Upper lobe of right lung (tissue), 1 donor: Measurements from ENCODE around the gene IGF1R. TPM values are rescaled to one million over a fixed set of nuclear protein-coding genes. Genes with fewer than 3 reads are reported as not detected.

Source experiments
- ATAC-seq: fragments of 200-7000 bp; cut with Tn5 transposase; one replicate; pipeline ENCODE4 v1.9.1; 2020; ENCODE audit warnings: mild to moderate bottlenecking, moderate library complexity
- DNase-seq: peaks from one replicate; pipeline ENCODE4 v3.0.0-alpha.2; 2020
- H3K27ac ChIP-seq: fragments of 200-600 bp; one replicate; pipeline ENCODE4 v1.8.0; 2022
- H3K27me3 ChIP-seq: fragments of 200-600 bp; one replicate; pipeline ENCODE4 v1.8.0; 2022; ENCODE audit warnings: mild to moderate bottlenecking
- H3K36me3 ChIP-seq: fragments of 200-600 bp; one replicate; pipeline ENCODE4 v1.8.0; 2022
- H3K4me1 ChIP-seq: fragments of 200-600 bp; one replicate; pipeline ENCODE4 v1.8.0; 2022
- H3K4me3 ChIP-seq: fragments of 200-600 bp; one replicate; pipeline ENCODE4 v1.8.0; 2022; ENCODE audit warnings: mild to moderate bottlenecking
- H3K9me3 ChIP-seq: fragments of 200-600 bp; one replicate; pipeline ENCODE4 v1.8.0; 2022
- intact Hi-C: fragments of 100-400 bp; cut with DNase I; formaldehyde crosslinking; loops from one replicate; pipeline ENCODE4 v1.11.0; 2022
- total RNA-seq: library from RNA; stranded (reverse); fragmentation: NEBNext Ultra II Directional; extraction: Animal tissue kit (Norgen Biotek cat#: 25700); gene quantifications from one replicate; pipeline ENCODE4 v1.2.1, GENCODE V29; 2021
- TF ChIP-seq, protein P1 (sequence below): fragments of 200-600 bp; IDR thresholded peaks from one replicate; pipeline ENCODE4 v1.8.0; 2022; ENCODE audit warnings: antibody characterized with exemption
- donor health status: DM: no; HTN: yes; CAD: no; lungs with severe emphysema.

The IGF1R gene
- total RNA-seq, 1 donor from 2014 or later = 40.0 TPM

DNA sequence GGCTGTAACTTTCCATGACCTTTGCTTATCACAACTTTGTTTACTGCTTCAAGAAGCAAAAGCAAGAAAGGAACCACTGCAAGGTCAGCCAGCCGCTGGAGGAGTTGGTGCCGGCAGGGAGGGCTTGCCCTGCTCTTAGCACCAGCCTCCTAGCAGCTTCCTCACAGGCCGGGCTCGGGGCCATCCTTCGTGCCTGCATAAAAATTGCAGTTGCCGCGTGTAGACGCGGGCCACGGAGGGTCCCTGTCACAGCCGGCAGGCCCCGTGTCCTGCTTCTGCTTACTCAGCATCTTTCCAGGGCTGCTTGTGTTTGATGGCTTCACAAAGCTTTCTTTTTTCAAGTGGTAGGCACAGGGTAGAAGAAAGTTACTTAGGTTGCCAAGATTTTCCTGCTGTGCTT is 274.8 kb downstream of the IGF1R start:
- no peak for ATAC-seq
- H3K4me3 ChIP-seq = no peak overlapping the region
- intact Hi-C loops = no loop called here
- peaks cover 28% of the 10 kb centered on the region for H3K36me3 ChIP-seq
- H3K27me3 ChIP-seq = no peaks in the 10 kb centered on the region
- no peak for DNase-seq
- TF ChIP-seq, protein P1, sequence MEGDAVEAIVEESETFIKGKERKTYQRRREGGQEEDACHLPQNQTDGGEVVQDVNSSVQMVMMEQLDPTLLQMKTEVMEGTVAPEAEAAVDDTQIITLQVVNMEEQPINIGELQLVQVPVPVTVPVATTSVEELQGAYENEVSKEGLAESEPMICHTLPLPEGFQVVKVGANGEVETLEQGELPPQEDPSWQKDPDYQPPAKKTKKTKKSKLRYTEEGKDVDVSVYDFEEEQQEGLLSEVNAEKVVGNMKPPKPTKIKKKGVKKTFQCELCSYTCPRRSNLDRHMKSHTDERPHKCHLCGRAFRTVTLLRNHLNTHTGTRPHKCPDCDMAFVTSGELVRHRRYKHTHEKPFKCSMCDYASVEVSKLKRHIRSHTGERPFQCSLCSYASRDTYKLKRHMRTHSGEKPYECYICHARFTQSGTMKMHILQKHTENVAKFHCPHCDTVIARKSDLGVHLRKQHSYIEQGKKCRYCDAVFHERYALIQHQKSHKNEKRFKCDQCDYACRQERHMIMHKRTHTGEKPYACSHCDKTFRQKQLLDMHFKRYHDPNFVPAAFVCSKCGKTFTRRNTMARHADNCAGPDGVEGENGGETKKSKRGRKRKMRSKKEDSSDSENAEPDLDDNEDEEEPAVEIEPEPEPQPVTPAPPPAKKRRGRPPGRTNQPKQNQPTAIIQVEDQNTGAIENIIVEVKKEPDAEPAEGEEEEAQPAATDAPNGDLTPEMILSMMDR = no peak
- no peaks in the 10 kb centered on the region for H3K9me3 ChIP-seq
- no peak overlapping the region for H3K27ac ChIP-seq
- peaks cover 8% of the 10 kb centered on the region for H3K4me1 ChIP-seq

GRCh38 chr15:98923579-98923978 is 275.2 kb downstream of the IGF1R start:
- no peak overlapping the region for H3K27ac ChIP-seq

DNA sequence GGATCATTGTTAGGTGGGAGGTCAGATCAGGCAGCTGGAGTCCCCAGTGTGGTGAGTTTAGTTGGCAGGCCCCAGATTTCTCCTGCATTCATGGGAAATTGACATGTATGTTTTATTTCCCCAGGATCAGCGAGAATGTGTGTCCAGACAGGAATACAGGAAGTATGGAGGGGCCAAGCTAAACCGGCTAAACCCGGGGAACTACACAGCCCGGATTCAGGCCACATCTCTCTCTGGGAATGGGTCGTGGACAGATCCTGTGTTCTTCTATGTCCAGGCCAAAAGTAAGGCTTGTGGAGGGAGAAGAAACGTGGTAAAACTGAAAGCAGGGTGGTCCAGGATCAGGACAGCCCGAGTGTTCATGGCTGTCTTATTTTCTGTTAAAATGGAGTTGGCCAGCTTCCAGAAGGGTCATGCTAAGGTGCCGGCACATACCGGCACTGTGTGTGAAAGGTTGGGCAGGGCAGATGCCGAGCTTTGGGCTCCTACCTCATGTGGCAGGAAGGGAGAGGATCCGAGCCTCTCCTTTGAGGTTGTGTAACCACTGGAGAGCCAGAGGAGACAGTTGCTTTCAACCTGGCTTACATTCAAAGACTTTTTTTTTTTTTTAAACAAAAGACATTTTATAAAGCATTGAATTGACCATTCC is 276.2 kb downstream of the IGF1R start:
- Histone ChIP-seq H3K27ac (peak overlapping the region; percentile 1), H3K27me3 (no peaks in the 10 kb centered on the region), H3K4me1 (peaks cover 8% of the 10 kb centered on the region), H3K9me3 (no peaks in the 10 kb centered on the region), H3K36me3 (peaks cover 22% of the 10 kb centered on the region), H3K4me3 (no peak overlapping the region)
- DNase-seq = no peak
- intact Hi-C loops = no loop called here
- TF ChIP-seq, protein P1 = no peak
- ATAC-seq = no peak

More at GRCh38 chr15:98923579-98923978, 275.2 kb downstream of the IGF1R start:
- ATAC-seq (no peak), DNase-seq (no peak)
- peaks cover 8% of the 10 kb centered on the region for H3K4me1 ChIP-seq
- peaks cover 24% of the 10 kb centered on the region for H3K36me3 ChIP-seq
- no peaks in the 10 kb centered on the region for H3K27me3 ChIP-seq
- TF ChIP-seq, protein P1 = no peak
- intact Hi-C loops = no loop called here
- no peak overlapping the region for H3K4me3 ChIP-seq
- H3K9me3 ChIP-seq = no peaks in the 10 kb centered on the region

- intact Hi-C loops = no loop called here
- Histone ChIP-seq H3K27ac (no peak overlapping the region), H3K9me3 (no peaks in the 10 kb centered on the region), H3K4me3 (no peak overlapping the region), H3K4me1 (peaks cover 8% of the 10 kb centered on the region), H3K27me3 (no peaks in the 10 kb centered on the region), H3K36me3 (peaks cover 38% of the 10 kb centered on the region)
- TF ChIP-seq, protein P1 = no peak
- ATAC-seq (no peak), DNase-seq (no peak)
Observed at GRCh38 chr15:98926236-98926635, 277.9 kb downstream of the IGF1R start.

DNA sequence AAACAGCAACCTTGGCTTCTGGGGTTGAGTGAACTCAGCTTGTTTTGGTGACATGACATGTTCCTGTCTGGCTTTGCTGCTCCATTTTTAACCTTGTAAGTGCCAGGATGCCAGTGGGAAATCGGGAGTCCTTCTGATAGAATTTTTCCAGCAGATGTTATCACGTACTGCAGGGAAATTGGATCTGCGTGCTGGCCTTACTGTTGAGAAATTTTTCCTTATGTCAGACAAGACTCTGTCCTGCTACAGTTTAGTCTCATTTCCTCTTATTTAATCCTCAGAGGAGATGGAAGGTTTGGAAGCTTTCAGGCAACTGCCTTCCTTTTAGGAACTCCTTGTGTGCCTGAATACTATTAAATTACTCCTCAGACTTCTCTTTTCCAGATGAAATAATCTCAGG is 278.7 kb downstream of the IGF1R start:
- no peak for ATAC-seq

More for the DNA sequence above, 278.7 kb downstream of the IGF1R start:
- intact Hi-C loops = no loop called here
- Histone ChIP-seq H3K27me3 (no peaks in the 10 kb centered on the region), H3K27ac (peak overlapping the region; percentile 1), H3K36me3 (peaks cover 45% of the 10 kb centered on the region), H3K4me1 (peaks cover 8% of the 10 kb centered on the region), H3K4me3 (no peak overlapping the region), H3K9me3 (no peaks in the 10 kb centered on the region)
- TF ChIP-seq, protein P1 = no peak
- no peak for DNase-seq
